GM19023 (cell line): Measurements from ENCODE around the gene DRC7.
A peak's percentile ranks its signal among the peaks of the same experiment; 100 is the strongest.

Experiments used
- ATAC-seq: cut with Tn5 transposase; IDR thresholded peaks from one replicate; pipeline ENCODE4 v1.9.1; 2021; ENCODE audit warnings: mild to moderate bottlenecking, moderate library complexity; ENCODE audit not compliant: unreplicated experiment

DRC7 gene

GRCh38 chr16:57749856-57750452, 55.3 kb downstream of the DRC7 start:
- no peak for ATAC-seq

GRCh38 chr16:57750796-57751538, 56.4 kb downstream of the DRC7 start:
- no peak for ATAC-seq

- ATAC-seq: no peak
These were observed 57.1 kb downstream of the DRC7 start for GRCh38 chr16:57751539-57752202.

DNA sequence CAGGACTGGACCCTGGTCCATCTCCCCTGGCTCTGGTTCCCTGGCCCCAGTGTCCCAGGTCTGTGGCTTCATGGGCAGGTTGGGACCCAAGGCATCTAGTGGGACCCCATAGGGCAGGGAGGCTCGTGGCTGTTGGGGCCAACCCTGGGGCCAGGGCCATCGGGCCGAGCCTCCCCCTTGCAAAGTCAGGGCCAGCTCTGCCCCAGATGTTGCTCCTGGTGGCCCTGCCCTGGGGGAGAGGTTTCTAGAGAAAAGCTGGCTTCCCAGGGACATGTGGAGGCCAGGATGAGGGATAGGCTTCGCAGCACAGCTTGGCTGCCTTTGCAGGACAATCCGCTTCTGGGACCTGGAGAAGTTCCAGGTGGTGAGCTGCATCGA, 57.6 kb downstream of the DRC7 start:
- ATAC-seq: no peak

DNA sequence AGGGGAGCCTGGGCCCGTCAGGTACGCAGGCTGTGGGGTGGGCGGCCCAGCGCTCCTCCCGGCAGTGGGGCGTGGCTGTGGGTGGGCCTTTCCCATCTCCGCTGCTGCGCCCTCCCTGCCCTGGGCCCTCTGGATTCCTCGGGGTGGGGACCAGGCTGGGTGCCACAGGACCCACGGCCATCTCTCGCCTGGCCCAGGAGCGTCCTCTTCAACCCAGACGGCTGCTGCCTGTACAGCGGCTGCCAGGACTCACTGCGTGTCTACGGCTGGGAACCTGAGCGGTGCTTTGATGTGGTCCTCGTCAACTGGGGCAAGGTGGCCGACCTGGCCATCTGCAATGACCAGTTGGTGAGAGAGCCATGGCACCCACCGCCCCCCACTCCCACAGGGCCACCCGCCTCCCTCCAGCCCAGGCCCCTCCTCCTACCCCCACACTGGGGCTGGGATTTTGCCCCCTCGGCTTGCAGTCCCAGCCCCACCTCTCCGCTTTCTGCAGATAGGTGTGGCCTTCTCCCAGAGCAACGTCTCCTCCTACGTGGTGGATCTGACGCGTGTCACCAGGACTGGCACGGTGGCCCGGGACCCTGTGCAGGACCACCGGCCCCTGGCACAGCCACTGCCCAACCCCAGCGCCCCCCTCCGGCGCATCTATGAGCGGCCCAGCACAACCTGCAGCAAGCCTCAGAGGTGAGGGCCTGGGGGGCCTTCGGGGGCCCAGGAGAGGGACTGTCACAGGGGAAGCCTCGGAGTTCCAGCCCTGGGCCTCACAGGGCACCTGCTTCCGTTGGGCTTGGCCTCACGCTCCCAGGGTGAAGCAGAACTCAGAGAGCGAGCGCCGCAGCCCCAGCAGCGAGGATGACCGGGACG, 58.2 kb downstream of the DRC7 start:
- no peak for ATAC-seq

- ATAC-seq: no peak
These were observed 59.1 kb downstream of the DRC7 start for GRCh38 chr16:57753448-57754353.

- no peak for ATAC-seq
These were observed 59.9 kb downstream of the DRC7 start for GRCh38 chr16:57754354-57755060.

GRCh38 chr16:57755061-57755684, 60.6 kb downstream of the DRC7 start:
- ATAC-seq: no peak

GRCh38 chr16:57755726-57756423, 61.3 kb downstream of the DRC7 start:
- ATAC-seq: no peak

GRCh38 chr16:57756424-57757325, 62.1 kb downstream of the DRC7 start:
- no peak for ATAC-seq

DNA sequence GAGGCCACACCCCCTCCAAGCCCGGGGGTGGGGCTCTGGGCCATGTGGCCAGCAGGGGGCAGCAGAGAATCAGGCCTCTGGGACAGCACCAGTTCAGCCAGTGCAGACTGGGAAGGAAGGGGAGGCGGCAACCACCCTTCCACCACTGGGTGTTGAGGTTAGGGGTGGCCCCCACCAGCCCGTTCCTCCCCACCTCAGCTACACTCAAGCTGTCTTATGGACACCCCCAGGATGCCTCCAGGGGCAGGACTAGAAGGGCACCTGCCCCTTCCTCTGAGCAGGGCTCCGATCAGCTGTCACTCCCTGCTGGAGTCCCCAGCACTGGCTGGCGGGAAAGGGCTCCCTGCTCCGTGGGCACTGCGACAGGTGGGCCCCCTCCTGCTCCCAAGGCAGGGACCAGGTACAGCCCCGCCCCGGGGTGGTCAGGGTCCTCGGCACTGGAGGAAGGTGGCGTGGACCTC, 62.8 kb downstream of the DRC7 start:
- ATAC-seq: peak; percentile 88

DNA sequence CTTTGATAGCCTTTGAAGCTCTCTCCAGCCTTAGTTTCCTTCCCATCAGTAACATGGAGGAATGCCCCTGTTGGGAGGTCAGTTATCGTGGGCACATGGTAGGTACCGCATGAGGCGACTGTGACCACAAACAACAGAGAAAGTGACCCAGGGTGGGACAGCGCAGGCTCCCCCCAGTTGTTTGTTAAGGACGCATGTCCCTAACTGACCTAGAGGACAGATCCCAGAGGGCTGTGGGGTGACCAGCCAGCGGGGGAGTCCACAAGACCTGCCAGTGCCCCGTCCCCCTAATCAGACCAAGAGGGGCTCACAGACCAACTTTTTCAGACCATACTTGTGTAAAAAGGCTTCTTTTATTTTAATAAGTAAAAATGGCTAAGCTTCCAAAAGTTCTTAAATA, 63.3 kb downstream of the DRC7 start:
- ATAC-seq: no peak

GRCh38 chr16:57758331-57759117, 63.9 kb downstream of the DRC7 start:
- ATAC-seq: no peak

DNA sequence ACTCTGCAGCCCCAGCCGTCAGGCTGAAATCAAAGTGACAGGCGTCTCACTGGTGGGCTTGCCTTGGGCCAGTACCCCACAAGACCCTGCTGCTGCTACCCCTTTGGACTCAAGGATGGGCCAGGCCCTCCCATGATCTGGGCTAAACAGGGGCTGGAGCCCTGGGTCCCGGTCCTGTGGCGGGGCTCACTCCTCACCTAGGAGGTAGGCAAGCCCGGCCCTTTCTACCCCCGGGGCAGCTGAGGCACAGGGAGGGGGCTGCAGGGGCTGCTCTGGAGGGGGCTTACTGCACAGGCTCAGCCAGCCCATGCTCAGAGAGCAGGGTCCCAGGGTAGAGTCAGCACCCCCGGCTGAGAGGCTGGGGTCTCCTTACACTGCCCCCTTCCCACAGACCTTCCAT, 64.5 kb downstream of the DRC7 start:
- ATAC-seq: no peak

GRCh38 chr16:57759541-57760356, 65.1 kb downstream of the DRC7 start:
- ATAC-seq: no peak
